Subcutaneous adipose tissue (tissue), 4 donors: ENCODE data around the gene ILK. TPM values are rescaled to one million over a fixed set of nuclear protein-coding genes. Genes with fewer than 3 reads are reported as not detected.

ENCODE experiments used
- total RNA-seq, 4 donors: library from RNA; depleted of rRNA; stranded (reverse); fragments of >200 nt; gene quantifications; one replicate each; pipeline ENCODE4 v1.1.0, GENCODE V29; 2016
- TF ChIP-seq, protein P1 (sequence below): fragments of 450-650 bp; IDR thresholded peaks from one replicate; pipeline ENCODE4 v1.5.1; 2016; ENCODE audit warnings: low read depth, mild to moderate bottlenecking, control low read depth, antibody characterized with exemption, moderate library complexity

ILK gene
- total RNA-seq, 4 donors from 2014 or later, result 105 to 157 (median 119) TPM

DNA sequence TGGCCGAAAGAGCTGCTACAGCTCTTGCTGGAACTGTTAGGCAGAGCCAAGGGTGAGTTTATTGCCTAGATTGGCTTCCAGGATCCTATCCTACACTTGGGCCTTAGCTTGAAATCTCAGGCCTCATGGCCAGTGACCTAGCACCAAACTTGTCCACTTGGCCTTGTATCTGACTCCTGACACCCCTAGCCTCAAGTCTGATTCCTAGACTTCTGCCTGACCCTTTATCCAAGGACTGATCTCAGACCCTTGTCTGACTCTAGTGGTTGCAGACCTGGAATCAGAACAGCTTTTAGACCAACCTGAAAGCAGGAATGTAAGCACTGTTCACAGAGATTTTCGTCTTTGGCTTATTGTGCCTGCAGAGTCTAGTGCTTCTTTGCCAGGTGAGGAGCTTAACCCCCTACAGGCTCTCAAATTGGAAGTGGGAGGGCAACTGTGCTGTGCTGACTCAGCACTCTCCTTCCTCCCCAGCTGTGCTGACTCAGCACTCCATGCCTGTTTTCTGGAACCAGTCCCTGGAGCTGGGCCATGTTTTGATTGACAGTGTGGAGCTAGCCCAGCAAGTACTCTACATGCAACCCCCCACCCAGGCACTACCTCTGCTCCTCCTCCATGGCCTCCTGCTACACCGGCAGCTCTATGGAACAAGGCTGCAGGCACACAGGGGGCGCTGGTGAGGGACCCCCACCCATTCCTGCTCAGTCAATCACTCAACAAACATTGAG, 35.2 kb upstream of the ILK start:
- TF ChIP-seq, protein P1, sequence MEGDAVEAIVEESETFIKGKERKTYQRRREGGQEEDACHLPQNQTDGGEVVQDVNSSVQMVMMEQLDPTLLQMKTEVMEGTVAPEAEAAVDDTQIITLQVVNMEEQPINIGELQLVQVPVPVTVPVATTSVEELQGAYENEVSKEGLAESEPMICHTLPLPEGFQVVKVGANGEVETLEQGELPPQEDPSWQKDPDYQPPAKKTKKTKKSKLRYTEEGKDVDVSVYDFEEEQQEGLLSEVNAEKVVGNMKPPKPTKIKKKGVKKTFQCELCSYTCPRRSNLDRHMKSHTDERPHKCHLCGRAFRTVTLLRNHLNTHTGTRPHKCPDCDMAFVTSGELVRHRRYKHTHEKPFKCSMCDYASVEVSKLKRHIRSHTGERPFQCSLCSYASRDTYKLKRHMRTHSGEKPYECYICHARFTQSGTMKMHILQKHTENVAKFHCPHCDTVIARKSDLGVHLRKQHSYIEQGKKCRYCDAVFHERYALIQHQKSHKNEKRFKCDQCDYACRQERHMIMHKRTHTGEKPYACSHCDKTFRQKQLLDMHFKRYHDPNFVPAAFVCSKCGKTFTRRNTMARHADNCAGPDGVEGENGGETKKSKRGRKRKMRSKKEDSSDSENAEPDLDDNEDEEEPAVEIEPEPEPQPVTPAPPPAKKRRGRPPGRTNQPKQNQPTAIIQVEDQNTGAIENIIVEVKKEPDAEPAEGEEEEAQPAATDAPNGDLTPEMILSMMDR, result no peak

DNA sequence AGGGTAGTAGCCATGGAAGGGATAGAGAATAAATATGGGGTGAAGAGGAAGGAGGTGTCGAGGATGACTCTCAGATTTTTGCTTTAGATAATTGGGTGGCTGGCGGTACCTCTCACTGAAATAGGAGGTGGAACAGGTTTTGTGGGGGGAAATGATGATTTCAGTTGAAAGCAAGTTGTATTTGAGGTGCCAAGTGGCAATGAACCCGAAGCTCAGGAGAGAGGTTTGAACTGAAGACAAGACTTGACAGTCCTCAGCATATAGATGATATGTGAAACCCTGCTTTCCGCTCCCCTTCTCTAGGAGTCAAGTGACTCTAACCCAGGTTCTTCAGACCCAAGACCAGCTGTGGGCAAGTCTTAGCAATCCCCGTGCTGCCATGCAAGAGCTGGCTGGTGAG, 33.9 kb upstream of the ILK start:
- TF ChIP-seq, protein P1, result no peak

DNA sequence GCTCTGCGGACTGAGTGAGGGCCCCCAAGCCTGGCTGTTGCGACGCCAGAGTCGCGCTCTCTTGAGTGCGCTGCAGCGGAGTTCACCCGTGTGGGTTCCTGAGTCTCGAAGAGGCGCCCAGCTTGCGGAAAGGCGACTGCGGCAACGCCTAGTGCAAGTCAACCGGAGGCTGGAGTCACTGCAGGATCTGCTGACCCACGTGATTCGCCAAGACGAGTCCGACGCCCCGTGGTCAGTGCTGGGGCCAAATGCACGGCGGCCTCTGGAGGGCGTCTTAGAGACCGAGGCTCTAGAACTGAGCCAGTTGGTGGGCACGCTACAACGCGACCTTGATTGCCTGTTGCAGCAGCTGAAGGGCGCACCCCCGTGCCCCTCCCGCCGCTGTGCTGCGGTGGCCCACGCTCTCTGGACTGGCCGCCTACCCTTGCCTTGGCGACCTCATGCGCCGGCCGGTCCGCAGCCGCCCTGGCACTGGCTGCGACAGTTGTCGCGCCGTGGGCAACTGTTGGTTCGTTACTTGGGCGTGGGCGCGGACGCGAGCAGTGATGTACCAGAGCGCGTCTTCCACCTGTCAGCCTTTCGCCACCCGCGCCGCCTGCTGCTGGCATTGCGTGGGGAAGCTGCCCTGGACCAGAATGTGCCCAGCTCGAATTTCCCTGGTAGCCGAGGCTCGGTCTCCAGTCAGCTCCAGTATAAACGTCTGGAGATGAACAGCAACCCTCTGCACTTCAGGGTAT, 32.7 kb upstream of the ILK start:
- TF ChIP-seq, protein P1, result no peak

DNA sequence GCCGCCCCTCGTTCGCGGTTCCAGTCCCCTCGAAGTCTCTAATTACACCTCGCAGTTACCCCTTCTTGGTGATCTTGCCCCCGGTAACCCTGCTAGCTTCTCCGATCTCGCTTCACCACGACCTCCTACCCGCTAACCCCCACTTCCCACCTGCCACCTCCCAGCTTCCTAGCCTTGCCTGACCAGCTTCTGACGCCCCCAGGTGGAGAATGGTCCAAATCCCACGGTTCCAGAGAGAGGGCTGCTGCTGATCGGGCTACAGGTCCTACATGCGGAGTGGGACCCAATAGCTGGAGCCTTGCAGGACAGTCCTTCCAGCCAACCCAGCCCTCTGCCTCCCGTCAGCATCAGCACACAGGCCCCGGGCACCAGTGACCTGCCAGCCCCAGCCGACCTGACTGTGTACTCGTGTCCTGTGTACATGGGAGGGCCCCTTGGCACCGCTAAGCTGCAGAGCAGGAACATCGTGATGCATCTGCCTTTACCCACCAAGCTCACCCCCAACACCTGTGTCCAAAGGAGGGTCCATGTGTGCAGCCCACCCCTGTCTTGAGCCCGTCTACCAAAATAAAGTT, 32.1 kb upstream of the ILK start:
- TF ChIP-seq, protein P1, result no peak

DNA sequence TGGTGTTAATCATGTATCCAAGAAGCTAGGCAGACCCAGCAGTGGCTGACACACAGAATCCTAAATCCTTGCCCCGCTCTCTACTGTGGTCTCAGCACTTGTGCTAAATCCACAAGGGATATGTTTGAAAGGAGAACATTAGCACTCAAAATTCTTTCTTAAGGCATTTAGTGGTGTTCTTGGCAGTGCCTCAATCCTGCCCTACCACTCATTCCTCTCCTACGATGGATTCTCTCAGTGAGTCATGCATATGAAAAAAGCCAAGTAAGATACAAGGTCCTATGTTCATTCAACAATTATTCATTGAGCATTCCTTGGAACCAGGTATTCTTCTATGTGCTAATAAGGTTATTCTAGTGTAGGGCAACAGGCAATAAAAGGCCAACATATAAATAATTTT, 31.4 kb upstream of the ILK start:
- TF ChIP-seq, protein P1, result no peak

DNA sequence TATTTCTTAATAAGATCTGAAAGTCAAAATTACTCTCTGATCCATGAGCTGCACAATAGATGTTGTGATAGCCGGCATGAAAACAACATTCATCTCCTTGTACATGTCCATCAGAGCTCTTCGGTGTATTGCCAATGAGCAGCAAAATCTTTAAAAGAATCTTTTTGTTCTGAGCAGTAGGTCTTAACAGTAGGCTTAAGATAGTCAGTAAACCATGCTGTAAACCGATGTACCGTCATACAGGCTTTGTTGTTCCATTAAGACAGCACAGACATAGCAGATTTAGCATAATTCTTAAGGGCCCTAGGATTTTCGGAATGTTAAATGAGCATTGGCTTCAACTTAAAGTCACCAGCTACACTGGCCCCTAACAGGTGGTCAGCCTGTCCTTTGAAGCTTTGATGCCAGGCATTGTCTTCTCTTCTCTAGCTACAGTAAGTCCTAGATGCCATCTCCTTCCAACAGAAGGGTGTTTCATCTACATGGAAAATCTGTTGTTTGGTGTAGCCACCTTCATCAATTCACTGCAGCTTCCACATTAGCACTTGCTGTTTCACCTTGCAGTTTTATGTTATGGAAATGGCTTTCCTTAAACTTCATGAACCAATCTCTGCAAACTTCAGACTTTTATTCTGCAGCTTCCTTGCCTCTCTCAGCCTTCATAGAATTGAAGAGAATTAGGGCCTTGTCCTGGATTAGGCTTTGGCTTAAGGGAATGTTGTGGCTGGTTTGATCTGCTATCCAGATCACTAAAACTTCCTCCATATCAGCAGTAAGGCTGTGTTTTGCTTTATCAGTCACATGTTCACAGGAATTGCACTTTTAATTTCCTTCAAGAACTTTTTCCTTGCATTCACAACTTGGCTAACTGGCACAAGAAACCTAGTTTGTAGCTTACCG, 28.5 kb upstream of the ILK start:
- TF ChIP-seq, protein P1, result no peak
